IMR-90 (cell line): ENCODE data around the gene KATNAL2. TPM values are rescaled to one million over a fixed set of nuclear protein-coding genes. Genes with fewer than 3 reads are reported as not detected.

Source experiments
- ATAC-seq: fragments of 200-7000 bp; cut with Tn5 transposase; 2 replicates; pipeline ENCODE4 v1.9.1; 2020; ENCODE audit warnings: low read depth, mild to moderate bottlenecking, moderate library complexity
- BruUV-seq: library from RNA; stranded (reverse); fragments of 400-500 nt; replicated peaks from 2 replicates; lab custom pipeline; 2021; lab: Mats Ljungman, UMichigan
- CTCF ChIA-PET: fragments of 300-600 bp; formaldehyde crosslinking; extraction: SDS; loops from one replicate; lab custom pipeline; 2021; ENCODE audit warnings: antibody characterized with exemption; lab: Yijun Ruan, JAX
- POLR2A ChIA-PET: fragments of 300-600 bp; sonication (Branson Sonifier 250); formaldehyde crosslinking; loops from one replicate; lab custom pipeline; 2022; ENCODE audit warnings: antibody characterized with exemption; ENCODE audit not compliant: unreplicated experiment; lab: Charles Lee
- DNase-seq: peaks from one replicate; pipeline ENCODE4 v3.0.0; 2013
- H2AFZ ChIP-seq: replicated peaks from 2 replicates; pipeline ENCODE3; 2013; ENCODE audit warnings: low read length, mild to moderate bottlenecking; ENCODE audit not compliant: poor library complexity
- H2AK5ac ChIP-seq: 2 replicates; pipeline ENCODE4 v1.6.1; 2013; ENCODE audit warnings: low read depth, low read length, inconsistent platforms
- H2AK9ac ChIP-seq: replicated peaks from 2 replicates; pipeline ENCODE3; 2013; ENCODE audit warnings: mild to moderate bottlenecking, low read depth, low read length, moderate library complexity; ENCODE audit not compliant: poor library complexity
- H2BK120ac ChIP-seq: 2 replicates; pipeline ENCODE4 v1.6.1; 2013; ENCODE audit warnings: low read depth, low read length, inconsistent platforms
- H2BK15ac ChIP-seq: 3 replicates; pipeline ENCODE4 v1.6.1; 2013; ENCODE audit warnings: low read depth, low read length, inconsistent platforms
- H2BK20ac ChIP-seq: 2 replicates; pipeline ENCODE4 v1.6.1; 2013; ENCODE audit warnings: low read depth, mild to moderate bottlenecking, inconsistent platforms, low read length, moderate library complexity
- H2BK5ac ChIP-seq: 2 replicates; pipeline ENCODE4 v1.6.1; 2013; ENCODE audit warnings: mild to moderate bottlenecking, low read depth, low read length, inconsistent platforms; ENCODE audit not compliant: poor library complexity, severe bottlenecking
- H3K14ac ChIP-seq: replicated peaks from 2 replicates; pipeline ENCODE4 v1.6.1; 2013; ENCODE audit warnings: low read depth, low read length, inconsistent platforms
- H3K18ac ChIP-seq: 2 replicates; pipeline ENCODE4 v1.6.1; 2013; ENCODE audit warnings: low read depth, low read length, control low read depth
- H3K23ac ChIP-seq: 2 replicates; pipeline ENCODE4 v1.6.1; 2013; ENCODE audit warnings: low read depth, low read length, inconsistent platforms
- H3K27ac ChIP-seq: 2 replicates; pipeline ENCODE4 v1.5.1; 2013; ENCODE audit warnings: mild to moderate bottlenecking, control low read depth, low read length; ENCODE audit not compliant: insufficient read depth
- H3K27me3 ChIP-seq: 2 replicates; pipeline ENCODE4 v1.6.1; 2013; ENCODE audit warnings: low read length; ENCODE audit not compliant: control insufficient read depth, insufficient read depth
- H3K36me3 ChIP-seq: 2 replicates; pipeline ENCODE4 v1.6.1; 2013; ENCODE audit warnings: low read length, mixed read lengths; ENCODE audit not compliant: control insufficient read depth, insufficient read depth
- H3K4ac ChIP-seq: 2 replicates; pipeline ENCODE4 v1.6.1; 2013; ENCODE audit warnings: low read depth, low read length, inconsistent platforms
- H3K4me1 ChIP-seq: 2 replicates; pipeline ENCODE4 v1.6.1; 2013; ENCODE audit warnings: low read length, mixed read lengths; ENCODE audit not compliant: control insufficient read depth, insufficient read depth
- H3K4me2 ChIP-seq: 2 replicates; pipeline ENCODE4 v1.6.1; 2013; ENCODE audit warnings: low read depth, mild to moderate bottlenecking, control low read depth, low read length, moderate library complexity
- H3K4me3 ChIP-seq: 2 replicates; pipeline ENCODE4 v1.5.1; 2013; ENCODE audit warnings: low read depth, mild to moderate bottlenecking, control low read depth, low read length, moderate library complexity; ENCODE audit not compliant: insufficient read depth
- H3K56ac ChIP-seq: 2 replicates; pipeline ENCODE4 v1.6.1; 2013; ENCODE audit warnings: low read length, inconsistent platforms; ENCODE audit not compliant: insufficient read depth; ENCODE audit errors: extremely low read depth
- H3K79me1 ChIP-seq, 2 experiments: 2 replicates each; pipeline ENCODE4 v1.6.1; 2013; ENCODE audit warnings: low read length in 2 of 2, inconsistent platforms in 1 of 2, low read depth in 1 of 2
- H3K9ac ChIP-seq: 2 replicates; pipeline ENCODE4 v1.6.1; 2013; ENCODE audit warnings: low read depth, low read length, control low read depth
- H3K9me1 ChIP-seq: 2 replicates; pipeline ENCODE4 v1.6.1; 2013; ENCODE audit warnings: low read length, inconsistent platforms; ENCODE audit not compliant: insufficient read depth
- H3K9me3 ChIP-seq: 2 replicates; pipeline ENCODE4 v1.6.1; 2013; ENCODE audit warnings: low read length; ENCODE audit not compliant: control insufficient read depth, insufficient read depth
- H4K20me1 ChIP-seq: 2 replicates; pipeline ENCODE4 v1.6.1; 2013; ENCODE audit warnings: low read length, inconsistent platforms; ENCODE audit not compliant: insufficient read depth
- H4K5ac ChIP-seq: 2 replicates; pipeline ENCODE4 v1.6.1; 2013; ENCODE audit warnings: mild to moderate bottlenecking, low read depth, low read length, control low read depth
- H4K8ac ChIP-seq, 2 experiments: 2 replicates each; pipeline ENCODE4 v1.6.1; 2013; ENCODE audit warnings: low read depth in 2 of 2, low read length in 2 of 2, control low read depth in 1 of 2, inconsistent platforms in 1 of 2
- H4K91ac ChIP-seq: 2 replicates; pipeline ENCODE4 v1.6.1; 2013; ENCODE audit warnings: low read depth, low read length, inconsistent platforms; ENCODE audit not compliant: insufficient read depth
- BHLHE40 ChIP-seq: fragments of 150-350 bp; IDR thresholded peaks from 2 replicates; pipeline ENCODE4 v1.6.1; 2016; ENCODE audit warnings: mild to moderate bottlenecking, low read depth, low read length
- CEBPB ChIP-seq: IDR thresholded peaks from 2 replicates; pipeline ENCODE4 v1.6.1; 2012; ENCODE audit warnings: low read depth, low read length, improper control_type of control experiment
- CHD1 ChIP-seq: IDR thresholded peaks from 2 replicates; pipeline ENCODE4 v1.6.1; 2012; ENCODE audit warnings: low read depth, low read length, improper control_type of control experiment
- MAZ ChIP-seq: IDR thresholded peaks from 2 replicates; pipeline ENCODE4 v1.6.1; 2012; ENCODE audit warnings: low read depth, mild to moderate bottlenecking, low read length, improper control_type of control experiment, moderate library complexity, borderline replicate concordance
- SMC3 ChIP-seq: fragments of 150-350 bp; IDR thresholded peaks from 2 replicates; pipeline ENCODE4 v1.6.1; 2016; ENCODE audit warnings: low read depth, mild to moderate bottlenecking, antibody characterized with exemption, low read length, moderate library complexity
- USF2 ChIP-seq: fragments of 150-350 bp; IDR thresholded peaks from 2 replicates; pipeline ENCODE4 v1.6.1; 2017; ENCODE audit warnings: mild to moderate bottlenecking, antibody characterized with exemption, low read length, low read depth
- whole genome bisulfite sequencing, 2 experiments: methylation state at CpG; one replicate each; pipeline versions ENCODE4 v1.1.5 to v1.1.7; 2013; ENCODE audit warnings: missing lambda C conversion rate in 2 of 2; ENCODE audit not compliant: insufficient read length in 1 of 2; ENCODE audit errors: extremely low coverage in 2 of 2; 5-methylcytosine and 5-hydroxymethylcytosine counted together
- dilution Hi-C: fragments of 300-500 bp; cut with HindIII; formaldehyde crosslinking; loops from one replicate; pipeline ENCODE4 v1.14.3; 2018; ENCODE audit warnings: low sequenced_read_pairs; ENCODE audit not compliant: unreplicated experiment
- in situ Hi-C: fragments of 300-500 bp; cut with MboI; formaldehyde crosslinking; loops from 3 replicates; pipeline ENCODE4 v1.14.3; 2019; ENCODE audit warnings: low sequenced_read_pairs, inconsistent platforms, mixed read lengths
- intact Hi-C: fragments of 100-400 bp; cut with micrococcal nuclease; formaldehyde crosslinking; loops from 2 replicates; pipeline ENCODE4 v1.10.0; 2022
- polyA plus RNA-seq, 3 experiments: library from polyadenylated mRNA; depleted of rRNA; stranded (reverse); fragments of >200 nt; gene quantifications; 2 replicates each; pipeline ENCODE4 v1.2.3, GENCODE V29; 2012; ENCODE audit warnings: low replicate concordance in 1 of 3
- total RNA-seq: library from RNA; depleted of rRNA; stranded (reverse); fragments of >200 nt; gene quantifications from 2 replicates; pipeline ENCODE4 v1.2.3, GENCODE V29; 2012

The KATNAL2 gene
- total and polyA plus RNA-seq, 2 of the 4 experiments (the other 2 are of a cell fraction), result 0.90 to 2.3 TPM

GRCh38 chr18:47080872-47081271 is 163.5 kb downstream of the KATNAL2 start:
- H2BK20ac ChIP-seq, result no peak overlapping the region
- H2BK5ac ChIP-seq, result no peak overlapping the region
- no peak overlapping the region for H2AK5ac ChIP-seq
- dilution Hi-C loops (no loop called here), in situ Hi-C loops (no loop called here), intact Hi-C loops (no loop called here)
- H4K20me1 ChIP-seq, result no peaks in the 10 kb centered on the region
- ATAC-seq, result no peak
- no peak overlapping the region for H3K9ac ChIP-seq
- no peak overlapping the region for H3K23ac ChIP-seq
- H3K4me1 ChIP-seq, result no peaks in the 10 kb centered on the region
- no peak overlapping the region for H3K4ac ChIP-seq
- POLR2A ChIA-PET, result no interaction called here
- CTCF ChIA-PET, result no interaction called here
- no peak overlapping the region for H2AK9ac ChIP-seq
- WGBS, 2 experiments, result 100% methylated on average over 1 of the region's 2 CpGs; no CpG with 5 or more reads in 1 of the 2 experiments
- TF ChIP-seq USF2 (no peak), CHD1 (no peak), MAZ (no peak), CEBPB (no peak), SMC3 (no peak), BHLHE40 (no peak)
- no peak for DNase-seq
- no peak overlapping the region for H3K18ac ChIP-seq
- H3K79me1 ChIP-seq, result no peaks in the 10 kb centered on the region
- H3K27ac ChIP-seq, result no peak overlapping the region
- H2BK120ac ChIP-seq, result no peak overlapping the region
- H3K14ac ChIP-seq, result no peak overlapping the region
- no peak overlapping the region for H4K8ac ChIP-seq
- H4K5ac ChIP-seq, result no peak overlapping the region
- H3K4me3 ChIP-seq, result no peak overlapping the region
- no peaks in the 10 kb centered on the region for H3K9me1 ChIP-seq
- no peak overlapping the region for H2AFZ ChIP-seq
- no peak overlapping the region for H3K56ac ChIP-seq
- H3K27me3 ChIP-seq, result no peaks in the 10 kb centered on the region
- H4K91ac ChIP-seq, result no peak overlapping the region
- BruUV-seq, result no TSS peak
- H3K36me3 ChIP-seq, result no peaks in the 10 kb centered on the region
- no peak overlapping the region for H2BK15ac ChIP-seq
- H3K4me2 ChIP-seq, result no peak overlapping the region
- H3K9me3 ChIP-seq, result no peaks in the 10 kb centered on the region
